Subcutaneous adipose tissue (tissue), 4 donors: ENCODE measurements around the gene PCYT1A. TPM values are rescaled to one million over a fixed set of nuclear protein-coding genes. Genes with fewer than 3 reads are reported as not detected.

Experiments used
- total RNA-seq, 4 donors: library from RNA; depleted of rRNA; stranded (reverse); fragments of >200 nt; gene quantifications; one replicate each; pipeline ENCODE4 v1.1.0, GENCODE V29; 2016
- TF ChIP-seq, protein P1 (sequence below): fragments of 450-650 bp; IDR thresholded peaks from one replicate; pipeline ENCODE4 v1.5.1; 2016; ENCODE audit warnings: low read depth, mild to moderate bottlenecking, control low read depth, antibody characterized with exemption, moderate library complexity

The PCYT1A gene
- total RNA-seq, 4 donors from 2014 or later = 108 to 153 (median 123) TPM

DNA sequence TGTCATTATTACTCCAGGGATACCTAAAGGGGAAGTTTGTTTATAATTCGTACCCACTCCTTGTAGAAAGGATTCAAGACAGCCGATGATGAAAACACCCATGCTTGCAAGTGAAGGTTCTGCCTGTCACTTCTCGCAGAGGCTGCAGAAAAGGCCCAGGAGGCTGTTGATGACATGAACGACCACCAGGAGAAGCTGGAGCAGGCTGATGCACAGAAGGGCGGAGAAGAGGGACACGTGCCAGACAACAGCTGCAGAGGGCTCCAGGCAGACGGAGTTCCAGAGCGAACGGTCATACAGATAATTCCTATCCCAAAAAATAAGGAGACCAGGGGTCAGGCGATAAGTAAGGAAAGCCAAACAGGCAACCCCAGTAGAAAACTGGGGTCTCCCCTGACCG is 36.2 kb upstream of the PCYT1A start:
- TF ChIP-seq, protein P1, sequence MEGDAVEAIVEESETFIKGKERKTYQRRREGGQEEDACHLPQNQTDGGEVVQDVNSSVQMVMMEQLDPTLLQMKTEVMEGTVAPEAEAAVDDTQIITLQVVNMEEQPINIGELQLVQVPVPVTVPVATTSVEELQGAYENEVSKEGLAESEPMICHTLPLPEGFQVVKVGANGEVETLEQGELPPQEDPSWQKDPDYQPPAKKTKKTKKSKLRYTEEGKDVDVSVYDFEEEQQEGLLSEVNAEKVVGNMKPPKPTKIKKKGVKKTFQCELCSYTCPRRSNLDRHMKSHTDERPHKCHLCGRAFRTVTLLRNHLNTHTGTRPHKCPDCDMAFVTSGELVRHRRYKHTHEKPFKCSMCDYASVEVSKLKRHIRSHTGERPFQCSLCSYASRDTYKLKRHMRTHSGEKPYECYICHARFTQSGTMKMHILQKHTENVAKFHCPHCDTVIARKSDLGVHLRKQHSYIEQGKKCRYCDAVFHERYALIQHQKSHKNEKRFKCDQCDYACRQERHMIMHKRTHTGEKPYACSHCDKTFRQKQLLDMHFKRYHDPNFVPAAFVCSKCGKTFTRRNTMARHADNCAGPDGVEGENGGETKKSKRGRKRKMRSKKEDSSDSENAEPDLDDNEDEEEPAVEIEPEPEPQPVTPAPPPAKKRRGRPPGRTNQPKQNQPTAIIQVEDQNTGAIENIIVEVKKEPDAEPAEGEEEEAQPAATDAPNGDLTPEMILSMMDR = no peak

- TF ChIP-seq, protein P1 = no peak
These were observed 35.5 kb upstream of the PCYT1A start for GRCh38 chr3:196323016-196323415.

DNA sequence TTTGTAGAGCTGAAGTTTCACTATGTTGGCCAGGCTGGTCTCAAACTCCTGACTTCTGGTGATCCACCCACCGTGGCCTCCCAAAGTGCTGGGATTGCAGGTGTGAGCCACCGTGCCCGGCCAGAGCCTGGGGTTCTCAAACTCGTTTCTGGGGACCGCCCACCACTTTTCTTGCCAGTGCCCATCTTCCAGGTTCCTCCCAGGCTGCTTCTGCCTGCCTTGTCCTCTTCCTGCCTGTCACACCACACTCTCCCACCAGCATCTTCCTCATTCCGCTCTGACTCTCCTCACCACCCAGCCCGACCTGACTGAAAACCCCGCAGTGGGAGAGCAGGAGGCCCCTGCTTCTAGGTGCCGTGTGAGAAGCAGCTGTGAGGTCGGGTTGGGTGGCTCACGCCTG is 33.6 kb upstream of the PCYT1A start:
- TF ChIP-seq, protein P1 = no peak

GRCh38 chr3:196320137-196320536 is 32.6 kb upstream of the PCYT1A start:
- TF ChIP-seq, protein P1 = no peak

- TF ChIP-seq, protein P1 = no peak
These were observed 30.4 kb upstream of the PCYT1A start, which contains the start of gene DYNLT2B for GRCh38 chr3:196317687-196318467. TSS of gene DYNLT2B (minus strand) at chr3:196318240. CDS start at chr3:196318152, 88 bp downstream.

DNA sequence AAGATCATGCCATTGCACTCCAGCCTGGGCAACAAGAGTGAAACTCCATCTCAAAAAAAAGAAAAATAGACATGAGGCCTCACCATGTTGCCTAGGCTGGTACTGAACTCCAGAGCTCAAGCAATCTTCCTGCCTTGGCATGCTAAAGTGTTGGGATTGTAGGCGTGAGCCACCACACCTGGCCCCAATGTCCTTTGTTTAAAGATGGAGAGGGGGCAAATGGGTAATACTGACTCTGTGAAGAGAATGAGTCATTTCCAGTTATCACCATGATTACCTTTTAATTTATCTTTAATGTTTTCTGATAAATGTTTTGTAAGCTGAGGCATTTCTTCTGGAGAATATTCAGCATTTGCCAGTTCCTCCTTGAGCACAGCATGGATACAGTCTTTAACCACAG is 28.3 kb upstream of the PCYT1A start:
- TF ChIP-seq, protein P1 = no peak

DNA sequence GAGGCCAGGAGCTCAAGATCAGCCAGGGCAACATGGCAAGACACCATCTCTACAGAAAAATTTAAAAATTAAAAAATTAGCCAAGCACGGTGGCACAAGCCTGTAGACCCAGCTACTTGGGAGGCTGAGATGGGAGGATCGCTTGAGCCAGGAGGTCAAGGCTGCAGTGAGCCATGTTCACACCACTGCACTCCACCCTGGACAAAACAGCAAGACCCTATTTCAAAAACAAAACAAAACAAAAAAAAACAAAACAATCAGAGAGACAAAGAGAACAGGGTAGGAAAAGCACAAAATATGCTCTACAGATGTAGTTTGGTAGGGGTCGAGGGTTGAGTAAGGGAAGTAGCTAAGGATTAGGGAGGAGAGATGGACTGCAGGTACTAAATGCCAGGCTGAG is 27.1 kb upstream of the PCYT1A start:
- TF ChIP-seq, protein P1 = no peak
